Brain microvascular endothelial cell (primary cell): ENCODE results near the gene UBQLN4.

Experiments
- DNase-seq: peaks from one replicate; pipeline ENCODE4 v3.0.0-alpha.2; 2020
- H3K27ac ChIP-seq: fragments of 250-450 bp; sonication (Bioruptor Pico); 2 replicates; pipeline ENCODE4 v1.5.1; 2020; ENCODE audit warnings: mild to moderate bottlenecking, moderate library complexity
- H3K27me3 ChIP-seq: fragments of 250-450 bp; sonication (Bioruptor Pico); replicated peaks from 2 replicates; pipeline ENCODE4 v1.5.1; 2020; ENCODE audit warnings: mild to moderate bottlenecking
- H3K36me3 ChIP-seq: fragments of 250-450 bp; sonication (Bioruptor Pico); replicated peaks from 2 replicates; pipeline ENCODE4 v1.5.1; 2020; ENCODE audit warnings: mild to moderate bottlenecking
- H3K4me3 ChIP-seq: 2 replicates; pipeline ENCODE4 v1.5.1; 2011; ENCODE audit warnings: low read depth, mild to moderate bottlenecking, control low read depth, low read length, moderate library complexity
- CTCF ChIP-seq: IDR thresholded peaks from 2 replicates; pipeline ENCODE4 v1.5.1; 2011; ENCODE audit warnings: low read depth, mild to moderate bottlenecking, moderate library complexity, low read length, control low read depth, inconsistent platforms; ENCODE audit errors: missing control alignments
- in situ Hi-C: cut with HindIII; loops from 2 replicates; pipeline ENCODE4 v1.10.0; 2017; ENCODE audit warnings: low sequenced_read_pairs, low pct_ligation_motif_present

UBQLN4 gene

DNA sequence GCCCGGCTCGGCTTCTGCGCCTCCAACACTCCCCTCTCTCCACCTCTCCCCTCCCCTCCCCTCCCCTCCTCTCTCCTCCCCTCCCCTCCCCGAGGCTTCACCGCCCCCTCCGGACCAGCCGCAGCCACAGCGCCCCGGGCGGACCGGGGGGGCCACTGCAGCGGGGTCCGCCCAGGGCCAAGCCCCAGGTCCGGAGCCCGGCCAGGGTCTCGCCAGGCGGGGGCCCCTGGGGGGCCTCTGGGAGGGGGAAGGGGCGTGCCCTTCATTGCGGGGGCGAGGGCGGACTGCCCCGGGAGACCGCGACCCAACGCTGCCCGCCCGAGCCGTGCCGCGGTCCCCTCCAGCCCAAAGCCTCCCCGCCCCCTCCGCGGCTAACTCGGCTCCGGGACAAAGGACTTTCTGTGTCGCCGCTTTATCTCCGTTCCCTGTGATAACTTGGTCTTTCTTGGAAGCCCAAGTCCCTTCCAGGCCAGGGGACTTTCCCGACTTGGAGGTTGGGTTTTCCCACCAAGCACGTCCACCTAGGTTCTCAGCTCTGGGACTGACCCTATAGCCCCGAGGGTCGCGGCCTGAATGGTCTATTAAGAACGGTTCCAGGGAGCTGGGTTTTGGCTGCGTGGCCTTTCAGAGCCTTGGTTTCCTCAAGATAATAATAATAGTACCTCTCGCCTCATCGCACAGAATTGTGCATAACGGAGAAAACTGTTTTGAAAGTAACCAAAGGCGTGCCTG lies at the start of gene UBQLN4:
TSS of gene UBQLN4 (minus strand) at position 31 of the 732 bp plus-strand sequence. CDS start 97 bp downstream, outside the sequence.
- peak; percentile 53 for TF ChIP-seq CTCF
- Histone ChIP-seq H3K4me3 (peak within 1 kb of the TSS; percentile 98), H3K27ac (peak within 1 kb of the TSS; percentile 80), H3K36me3 (peaks cover 7% of the 10 kb centered on the region), H3K27me3 (no peaks in the 10 kb centered on the region)
- DNase-seq, result peak; percentile 68
- in situ Hi-C loops, result no loop called here

DNA sequence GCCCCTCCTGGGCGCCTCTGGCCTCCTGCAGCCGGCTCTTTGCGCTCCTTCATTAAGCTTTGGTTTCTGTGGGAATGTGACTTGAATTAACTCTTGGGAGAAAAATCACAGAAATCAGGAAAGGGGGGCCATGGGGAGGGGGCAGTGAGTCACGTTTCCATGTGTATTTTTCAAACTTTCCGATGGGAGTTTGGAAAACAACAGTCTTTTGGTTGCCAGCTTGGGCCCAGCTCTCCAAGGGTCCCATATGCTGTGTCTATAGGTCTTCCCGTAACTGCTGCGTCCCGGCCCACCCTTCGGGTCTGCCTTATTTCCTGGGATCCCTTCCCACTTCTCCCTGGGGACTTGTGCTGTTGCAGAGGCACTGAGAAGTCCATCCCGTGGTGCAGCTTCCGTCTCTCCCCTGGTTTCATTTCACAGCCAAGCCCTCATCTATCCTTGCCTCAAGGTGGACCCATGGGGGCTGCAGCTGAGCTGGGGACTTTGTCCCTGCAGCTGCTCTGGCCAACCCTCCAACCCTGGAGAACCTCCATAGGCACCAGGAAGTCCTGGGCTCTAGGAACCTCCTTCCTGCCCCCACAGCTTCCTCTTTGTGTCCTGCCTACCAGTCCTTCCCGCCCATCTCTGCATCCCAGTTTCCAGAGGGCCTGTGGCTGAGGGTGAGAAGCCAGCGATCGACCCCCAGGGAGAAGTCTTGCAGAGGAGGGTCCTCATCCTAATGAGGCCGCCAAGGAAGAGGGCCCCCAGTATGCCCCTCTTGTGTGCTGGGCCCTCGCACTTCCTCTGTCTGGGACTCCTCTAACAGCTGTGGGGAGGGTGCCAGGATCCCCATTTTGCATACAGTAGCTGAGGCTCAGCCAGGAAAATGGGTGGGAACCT lies 49.3 kb upstream of the UBQLN4 start:
- TF ChIP-seq CTCF, result no peak
- H3K4me3 ChIP-seq, result no peak overlapping the region
- DNase-seq, result no peak
- no peaks in the 10 kb centered on the region for H3K36me3 ChIP-seq
- peak overlapping the region; percentile 67 for H3K27ac ChIP-seq
- H3K27me3 ChIP-seq, result no peaks in the 10 kb centered on the region
- in situ Hi-C loops, result no loop called here

GRCh38 chr1:156101880-156102279 lies 48.3 kb upstream of the UBQLN4 start:
- Histone ChIP-seq H3K4me3 (no peak overlapping the region), H3K36me3 (no peaks in the 10 kb centered on the region), H3K27me3 (no peaks in the 10 kb centered on the region), H3K27ac (no peak overlapping the region)
- DNase-seq, result no peak
- no peak for TF ChIP-seq CTCF
- in situ Hi-C loops, result no loop called here

- Histone ChIP-seq H3K27me3 (no peaks in the 10 kb centered on the region), H3K36me3 (no peaks in the 10 kb centered on the region), H3K4me3 (no peak overlapping the region), H3K27ac (no peak overlapping the region)
- DNase-seq, result no peak
- no peak for TF ChIP-seq CTCF
- in situ Hi-C loops, result no loop called here
Measured at GRCh38 chr1:156100205-156100995, 46.8 kb upstream of the UBQLN4 start.

DNA sequence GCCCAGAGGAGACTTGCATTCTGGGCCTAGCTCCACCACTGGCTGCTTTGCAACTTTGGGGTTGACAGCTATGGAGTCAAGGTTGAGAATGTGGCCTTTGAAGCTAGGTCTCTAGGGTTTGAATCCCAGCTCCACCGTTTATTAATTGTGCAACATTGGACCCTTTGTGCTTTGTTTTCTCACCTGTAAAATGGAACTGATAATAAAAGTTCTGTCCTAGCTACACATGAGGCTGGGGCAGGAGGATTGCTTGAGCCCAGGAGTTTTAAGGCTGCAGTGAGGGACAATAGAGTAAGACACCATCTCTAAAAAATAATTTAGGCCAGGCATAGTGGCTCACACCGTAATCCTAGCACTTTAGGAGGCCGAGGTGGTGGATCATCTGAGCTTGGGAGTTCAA lies 45.7 kb upstream of the UBQLN4 start:
- Histone ChIP-seq H3K27ac (no peak overlapping the region), H3K27me3 (no peaks in the 10 kb centered on the region), H3K4me3 (no peak overlapping the region), H3K36me3 (no peaks in the 10 kb centered on the region)
- in situ Hi-C loops, result no loop called here
- TF ChIP-seq CTCF, result no peak
- DNase-seq, result no peak
